GM12892 (cell line): Measurements from ENCODE around the gene KIAA0753.

ENCODE experiments used
- POLR2AphosphoS5 ChIP-seq: IDR thresholded peaks from 2 replicates; pipeline ENCODE4 v1.6.1; 2011; ENCODE audit warnings: low read depth, low read length, control low read depth
- TAF1 ChIP-seq: IDR thresholded peaks from 2 replicates; pipeline ENCODE4 v1.6.1; 2011; ENCODE audit warnings: low read depth, mild to moderate bottlenecking, control low read depth, low read length, borderline replicate concordance

DNA sequence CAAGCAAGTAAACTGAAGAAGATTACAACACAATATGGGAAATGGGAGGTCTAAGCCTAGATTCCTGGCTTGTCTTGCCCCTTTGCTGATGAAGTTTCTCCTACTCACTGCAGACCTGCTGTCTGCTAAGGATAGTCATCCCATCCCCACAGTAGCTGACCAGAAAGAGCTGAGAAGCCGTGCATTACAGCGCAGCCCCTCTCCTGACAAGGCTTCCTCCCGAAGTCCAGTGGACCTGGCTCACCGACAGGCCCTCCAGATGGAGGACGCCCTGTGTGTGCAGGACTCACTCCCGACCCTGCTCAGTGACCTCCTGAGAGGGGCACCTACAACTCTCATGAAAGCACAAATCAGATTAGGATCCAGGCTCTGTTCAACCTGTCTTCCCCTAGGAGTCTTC, 35.4 kb downstream of the KIAA0753 start:
- TF ChIP-seq POLR2AphosphoS5 (no peak), TAF1 (no peak)
